ENCODE results near the gene LAMC2.

- no peak for TF ChIP-seq CTCF (IDR thresholded peaks at IDR 0.05)
- TF ChIP-seq EZH2 (IDR thresholded peaks at IDR 0.05) = no peak
- TF ChIP-seq EZH2phosphoT487 (IDR thresholded peaks at IDR 0.05) = no peak
Measured at GRCh38 chr1:183159960-183160359, 26.1 kb upstream of the LAMC2 start.

All from neural progenitor cell (in vitro differentiated cells).